Parathyroid adenoma (tissue), 2 donors: Measurements from ENCODE around the gene CLEC2B.

Source experiments
- H2AFZ ChIP-seq: fragments of 300-600 bp; sonication (generic); one replicate; pipeline ENCODE4 v1.7.0; 2017; ENCODE audit warnings: antibody characterized with exemption, mild to moderate bottlenecking
- H3K27ac ChIP-seq: fragments of 300-600 bp; sonication (generic); one replicate; pipeline ENCODE4 v1.7.0; 2017
- H3K27me3 ChIP-seq: fragments of 300-600 bp; sonication (generic); one replicate; pipeline ENCODE4 v1.7.0; 2017; ENCODE audit warnings: low read length; ENCODE audit not compliant: control insufficient read depth, insufficient read depth
- H3K36me3 ChIP-seq: fragments of 300-600 bp; sonication (generic); one replicate; pipeline ENCODE4 v1.7.0; 2017; ENCODE audit warnings: low read length; ENCODE audit not compliant: control insufficient read depth, insufficient read depth
- H3K4me1 ChIP-seq: fragments of 300-600 bp; sonication (generic); one replicate; pipeline ENCODE4 v1.7.0; 2017; ENCODE audit warnings: control low read depth
- H3K4me2 ChIP-seq: fragments of 300-600 bp; sonication (generic); one replicate; pipeline ENCODE4 v1.7.0; 2017; ENCODE audit warnings: low read length
- H3K4me3 ChIP-seq: fragments of 300-600 bp; sonication (generic); one replicate; pipeline ENCODE4 v1.7.0; 2017; ENCODE audit warnings: low read depth, low read length
- H3K79me2 ChIP-seq: fragments of 300-600 bp; sonication (generic); one replicate; pipeline ENCODE4 v1.7.0; 2017; ENCODE audit warnings: control low read depth
- H3K9ac ChIP-seq: fragments of 300-600 bp; sonication (generic); one replicate; pipeline ENCODE4 v1.7.0; 2017; ENCODE audit warnings: mild to moderate bottlenecking
- H3K9me3 ChIP-seq: fragments of 300-600 bp; sonication (generic); one replicate; pipeline ENCODE4 v1.7.0; 2017; ENCODE audit warnings: low read length; ENCODE audit not compliant: control insufficient read depth
- TF ChIP-seq, protein P1 (sequence below): fragments of 300-600 bp; sonication (generic); IDR thresholded peaks from one replicate; pipeline ENCODE4 v1.7.0; 2017; ENCODE audit warnings: antibody characterized with exemption, mild to moderate bottlenecking
- donor health status: primary hyperparathyroidism.

CLEC2B gene

DNA sequence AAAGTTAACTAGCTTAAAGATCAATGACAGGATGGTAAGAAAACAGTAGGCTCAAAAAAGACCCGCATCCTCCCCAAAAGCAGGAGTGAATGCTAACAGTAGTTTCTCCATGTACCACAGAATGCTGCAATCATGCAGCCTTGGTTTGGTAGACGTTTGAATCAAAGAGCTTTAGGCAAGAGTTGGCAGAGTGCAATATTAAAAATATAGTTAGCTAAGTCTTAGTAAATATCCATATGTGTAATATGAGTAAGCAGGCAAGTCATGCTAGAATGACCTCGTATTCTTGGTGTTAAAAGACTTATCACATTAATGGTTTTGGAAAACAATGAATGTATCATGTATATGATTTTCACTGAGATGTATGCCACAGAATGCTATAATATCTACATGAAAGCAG, 60.6 kb downstream of the CLEC2B start:
- no peak overlapping the region for H3K9ac ChIP-seq
- no peak overlapping the region for H3K4me3 ChIP-seq
- H3K79me2 ChIP-seq: no peaks in the 10 kb centered on the region
- H2AFZ ChIP-seq: no peak overlapping the region
- no peak overlapping the region for H3K4me2 ChIP-seq
- H3K4me1 ChIP-seq: no peaks in the 10 kb centered on the region
- no peaks in the 10 kb centered on the region for H3K36me3 ChIP-seq
- TF ChIP-seq, protein P1, sequence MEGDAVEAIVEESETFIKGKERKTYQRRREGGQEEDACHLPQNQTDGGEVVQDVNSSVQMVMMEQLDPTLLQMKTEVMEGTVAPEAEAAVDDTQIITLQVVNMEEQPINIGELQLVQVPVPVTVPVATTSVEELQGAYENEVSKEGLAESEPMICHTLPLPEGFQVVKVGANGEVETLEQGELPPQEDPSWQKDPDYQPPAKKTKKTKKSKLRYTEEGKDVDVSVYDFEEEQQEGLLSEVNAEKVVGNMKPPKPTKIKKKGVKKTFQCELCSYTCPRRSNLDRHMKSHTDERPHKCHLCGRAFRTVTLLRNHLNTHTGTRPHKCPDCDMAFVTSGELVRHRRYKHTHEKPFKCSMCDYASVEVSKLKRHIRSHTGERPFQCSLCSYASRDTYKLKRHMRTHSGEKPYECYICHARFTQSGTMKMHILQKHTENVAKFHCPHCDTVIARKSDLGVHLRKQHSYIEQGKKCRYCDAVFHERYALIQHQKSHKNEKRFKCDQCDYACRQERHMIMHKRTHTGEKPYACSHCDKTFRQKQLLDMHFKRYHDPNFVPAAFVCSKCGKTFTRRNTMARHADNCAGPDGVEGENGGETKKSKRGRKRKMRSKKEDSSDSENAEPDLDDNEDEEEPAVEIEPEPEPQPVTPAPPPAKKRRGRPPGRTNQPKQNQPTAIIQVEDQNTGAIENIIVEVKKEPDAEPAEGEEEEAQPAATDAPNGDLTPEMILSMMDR: no peak
- no peaks in the 10 kb centered on the region for H3K9me3 ChIP-seq
- no peak overlapping the region for H3K27ac ChIP-seq
- H3K27me3 ChIP-seq: no peaks in the 10 kb centered on the region

DNA sequence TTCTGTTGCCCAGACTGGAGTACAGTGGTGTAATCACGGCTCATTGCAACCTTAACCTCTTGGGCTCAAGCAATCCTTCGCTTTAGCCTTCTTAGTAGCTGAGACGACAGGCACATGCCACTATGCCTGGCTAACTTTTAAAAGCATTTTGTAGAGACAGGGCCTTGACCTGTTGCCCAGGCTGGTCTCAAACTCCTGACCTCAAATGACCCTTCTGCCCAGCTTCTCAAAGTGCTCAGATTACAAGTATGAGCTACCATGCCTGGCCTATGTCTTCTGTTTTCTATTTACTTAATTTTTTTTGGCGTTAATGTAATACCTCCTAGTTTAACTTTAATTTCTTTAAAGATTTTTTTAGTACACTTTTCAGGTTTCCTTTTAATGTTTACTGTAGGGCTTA, 62.4 kb downstream of the CLEC2B start:
- H3K36me3 ChIP-seq: no peaks in the 10 kb centered on the region
- H3K4me3 ChIP-seq: no peak overlapping the region
- no peak overlapping the region for H3K9ac ChIP-seq
- no peak overlapping the region for H3K27ac ChIP-seq
- H3K4me1 ChIP-seq: no peaks in the 10 kb centered on the region
- no peak overlapping the region for H3K4me2 ChIP-seq
- TF ChIP-seq, protein P1: no peak
- H3K79me2 ChIP-seq: no peaks in the 10 kb centered on the region
- no peaks in the 10 kb centered on the region for H3K9me3 ChIP-seq
- no peaks in the 10 kb centered on the region for H3K27me3 ChIP-seq
- no peak overlapping the region for H2AFZ ChIP-seq

DNA sequence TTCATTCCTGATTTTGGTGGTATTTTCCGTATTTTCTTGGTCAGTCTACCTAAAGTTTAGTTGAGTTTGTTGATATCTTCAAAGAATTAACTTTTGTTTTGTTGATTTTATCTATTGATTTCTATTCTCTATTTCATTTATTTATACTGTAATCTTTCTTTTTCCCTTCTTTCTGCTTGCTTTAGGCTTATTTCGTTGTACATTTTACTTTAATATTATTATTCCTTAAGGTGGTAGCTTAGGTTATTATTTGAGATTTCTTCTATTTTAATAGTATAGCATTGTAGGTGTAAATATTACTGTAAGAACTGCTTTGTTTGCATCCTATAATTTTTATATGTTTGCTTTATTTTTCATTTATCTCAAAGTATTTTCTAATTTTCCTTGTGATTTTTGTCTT, 63.3 kb downstream of the CLEC2B start:
- Histone ChIP-seq H3K9ac (no peak overlapping the region), H3K4me2 (no peak overlapping the region), H3K36me3 (no peaks in the 10 kb centered on the region), H3K27me3 (no peaks in the 10 kb centered on the region), H3K9me3 (no peaks in the 10 kb centered on the region), H3K4me1 (no peaks in the 10 kb centered on the region), H3K4me3 (no peak overlapping the region), H2AFZ (no peak overlapping the region), H3K79me2 (no peaks in the 10 kb centered on the region), H3K27ac (no peak overlapping the region)
- TF ChIP-seq, protein P1: no peak
